GM19239 (cell line): ENCODE data around the gene PTGER1.

Experiments
- DNase-seq: peaks from one replicate; pipeline ENCODE4 v3.0.0; 2011; ENCODE audit warnings: low spot score; ENCODE audit not compliant: insufficient read length
- FAIRE-seq: peaks from 2 replicates; lab custom pipeline; 2011; peaks lifted over from hg19 to GRCh38; lab: Jason Lieb, UNC

Gene PTGER1

GRCh38 chr19:14503285-14503684 is 28.1 kb upstream of the PTGER1 start:
- FAIRE-seq (no peak), DNase-seq (no peak)

GRCh38 chr19:14502334-14503092 is 27.4 kb upstream of the PTGER1 start:
- FAIRE-seq = no peak
- no peak for DNase-seq

- FAIRE-seq (no peak), DNase-seq (no peak)
These were observed 22.2 kb upstream of the PTGER1 start for GRCh38 chr19:14497228-14497921.

GRCh38 chr19:14496834-14497227 is 21.7 kb upstream of the PTGER1 start:
- FAIRE-seq (no peak), DNase-seq (no peak)

GRCh38 chr19:14496029-14496833 is 21.1 kb upstream of the PTGER1 start, which contains the start of gene GIPC1:
Gene GIPC1 (minus strand): TSS chr19:14496127. CDS start chr19:14482976, 13,151 bp downstream.
- DNase-seq = peak; percentile 98
- peak; percentile 86 for FAIRE-seq

- FAIRE-seq (no peak), DNase-seq (no peak)
These were observed 20.5 kb upstream of the PTGER1 start for GRCh38 chr19:14495672-14496028.

- no peak for DNase-seq
- FAIRE-seq = no peak
These were observed 19.9 kb upstream of the PTGER1 start for GRCh38 chr19:14494910-14495671.

GRCh38 chr19:14494411-14494810 is 19.3 kb upstream of the PTGER1 start:
- FAIRE-seq (no peak), DNase-seq (no peak)

GRCh38 chr19:14492756-14493337 is 17.7 kb upstream of the PTGER1 start:
- FAIRE-seq = no peak
- no peak for DNase-seq

- no peak for DNase-seq
- no peak for FAIRE-seq
These were observed 12.4 kb upstream of the PTGER1 start for GRCh38 chr19:14487370-14488125.

- no peak for FAIRE-seq
- no peak for DNase-seq
These were observed 7.2 kb upstream of the PTGER1 start for GRCh38 chr19:14482172-14482941.

- FAIRE-seq = no peak
- DNase-seq = no peak
These were observed 5.5 kb upstream of the PTGER1 start for GRCh38 chr19:14480700-14481079.

GRCh38 chr19:14479975-14480699 is 5.0 kb upstream of the PTGER1 start:
- FAIRE-seq (peak; percentile 14), DNase-seq (peak; percentile 91)

- no peak for DNase-seq
- no peak for FAIRE-seq
These were observed 4.3 kb upstream of the PTGER1 start for GRCh38 chr19:14479309-14479974.

- FAIRE-seq = no peak
- no peak for DNase-seq
These were observed 3.0 kb upstream of the PTGER1 start for GRCh38 chr19:14478113-14478545.

GRCh38 chr19:14477418-14478112 is 2.4 kb upstream of the PTGER1 start:
- DNase-seq = no peak
- FAIRE-seq = no peak
